GM18502 (cell line): ENCODE data around the gene LBH.
A peak's percentile ranks its signal among the peaks of the same experiment; 100 is the strongest.

Experiments used
- ATAC-seq: cut with Tn5 transposase; IDR thresholded peaks from one replicate; pipeline ENCODE4 v1.9.1; 2021; ENCODE audit warnings: mild to moderate bottlenecking; ENCODE audit not compliant: unreplicated experiment, poor library complexity

Gene LBH

DNA sequence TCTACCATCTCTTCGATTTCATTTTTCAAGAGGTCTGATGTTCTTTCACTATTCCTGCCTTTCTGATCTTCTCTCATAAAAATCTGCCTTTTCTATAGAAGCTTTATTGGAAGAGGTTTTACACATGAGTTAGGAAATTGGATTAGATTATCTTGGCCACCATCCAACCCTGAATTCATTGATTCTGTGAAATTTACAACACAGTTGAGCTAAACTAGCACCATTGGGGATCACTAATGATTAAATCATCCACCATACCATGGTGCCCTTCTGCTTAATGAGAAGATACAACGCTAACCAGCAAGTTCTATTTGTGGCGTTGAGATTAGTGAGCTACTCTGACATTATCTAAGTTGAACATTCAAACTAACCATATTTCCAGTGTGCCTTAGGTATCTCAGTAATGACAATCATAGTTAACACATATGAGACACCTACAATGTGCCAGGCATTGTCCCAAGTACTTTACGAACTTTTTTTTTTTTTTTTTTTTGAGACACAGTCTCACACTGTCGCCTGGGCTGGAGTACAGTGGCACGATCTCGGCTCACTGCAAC, 17.3 kb upstream of the LBH start:
- ATAC-seq = no peak

DNA sequence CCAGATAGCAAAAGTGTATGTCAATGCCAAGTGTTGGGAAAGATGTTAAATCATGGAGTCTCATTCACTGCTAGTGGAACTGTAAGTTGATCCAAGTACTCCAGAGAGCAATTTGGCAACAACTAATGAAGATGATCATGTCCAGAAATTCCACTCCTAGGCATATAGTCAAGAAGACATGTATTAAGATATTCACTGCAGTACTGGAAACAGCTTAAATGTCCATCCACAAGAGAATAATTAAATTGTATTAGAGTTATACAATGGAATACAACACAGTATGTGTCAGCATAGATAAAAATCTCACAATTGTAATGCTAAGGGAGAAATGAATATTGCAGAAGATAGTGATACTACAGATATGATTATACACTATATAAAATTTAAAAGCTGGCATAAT, 15.2 kb upstream of the LBH start:
- ATAC-seq = no peak

DNA sequence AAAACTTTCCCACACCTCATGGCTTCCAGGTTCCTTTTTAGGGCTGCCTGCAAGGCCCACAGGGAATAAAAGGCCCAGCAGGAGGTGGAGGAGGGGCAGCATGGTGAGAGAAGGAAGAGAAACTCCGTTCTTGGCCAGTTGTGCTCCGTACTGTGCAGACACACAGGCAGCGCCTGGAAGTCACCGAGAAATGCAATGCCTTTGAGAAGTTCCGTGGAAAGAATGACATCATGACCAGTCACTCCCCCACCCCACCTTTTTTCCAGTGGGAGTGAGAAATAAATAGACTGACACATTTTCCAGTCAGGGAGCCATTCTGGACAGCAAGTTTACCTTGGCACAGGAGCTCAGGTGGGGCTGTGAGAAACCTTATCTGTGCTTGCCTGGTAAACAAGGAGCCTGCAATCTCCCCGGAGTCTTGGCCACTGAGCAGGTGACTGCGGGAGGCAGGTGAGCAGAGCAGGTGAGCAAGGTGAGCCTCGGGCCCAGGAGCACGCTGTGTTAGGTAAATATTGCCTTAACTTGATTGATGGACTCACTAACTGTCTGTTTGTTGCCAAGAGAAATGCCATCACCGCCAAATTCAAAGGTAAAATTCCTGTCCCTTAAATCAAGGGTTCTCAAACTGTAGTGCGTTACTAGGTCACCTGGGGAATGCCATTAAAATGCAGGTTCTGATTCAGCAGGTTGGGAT, 13.5 kb upstream of the LBH start:
- ATAC-seq = no peak

DNA sequence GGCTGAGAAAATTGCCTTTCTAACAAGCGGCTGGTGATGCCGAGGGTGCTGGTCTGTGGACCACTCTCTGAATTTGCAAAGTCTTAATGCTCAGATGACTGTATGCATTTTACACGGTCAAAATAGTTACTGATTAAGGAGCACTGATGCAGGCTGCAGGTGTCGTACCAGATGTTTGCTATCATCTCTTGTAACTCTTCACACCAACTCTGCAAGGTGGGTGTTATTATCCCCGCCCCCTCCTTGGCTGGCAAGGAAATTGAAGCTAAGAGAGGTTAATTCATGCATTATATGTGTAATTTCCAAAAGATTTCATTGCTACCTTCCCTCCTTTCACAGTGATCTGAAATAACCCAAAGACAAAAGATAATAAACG, 13.0 kb upstream of the LBH start:
- ATAC-seq = no peak

DNA sequence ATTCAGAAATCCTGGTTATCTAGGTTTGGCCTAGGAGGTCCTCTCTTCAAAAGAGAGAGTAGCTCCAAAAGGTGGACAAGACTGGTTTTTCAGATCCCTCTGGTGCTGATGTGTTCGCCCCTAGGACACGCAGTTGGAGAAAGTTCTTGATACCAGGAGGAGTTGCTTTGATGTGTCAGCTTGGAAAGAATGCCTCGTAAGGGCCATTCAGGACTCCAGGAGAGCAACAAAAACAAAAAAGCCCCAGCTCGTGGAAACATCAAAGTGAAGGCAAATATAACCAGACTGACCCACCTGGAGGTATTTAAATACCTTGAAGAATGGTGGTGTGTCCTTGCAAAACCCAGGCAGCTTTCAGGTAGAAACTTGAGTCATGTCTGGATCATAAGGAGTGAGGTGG, 12.5 kb upstream of the LBH start:
- no peak for ATAC-seq

DNA sequence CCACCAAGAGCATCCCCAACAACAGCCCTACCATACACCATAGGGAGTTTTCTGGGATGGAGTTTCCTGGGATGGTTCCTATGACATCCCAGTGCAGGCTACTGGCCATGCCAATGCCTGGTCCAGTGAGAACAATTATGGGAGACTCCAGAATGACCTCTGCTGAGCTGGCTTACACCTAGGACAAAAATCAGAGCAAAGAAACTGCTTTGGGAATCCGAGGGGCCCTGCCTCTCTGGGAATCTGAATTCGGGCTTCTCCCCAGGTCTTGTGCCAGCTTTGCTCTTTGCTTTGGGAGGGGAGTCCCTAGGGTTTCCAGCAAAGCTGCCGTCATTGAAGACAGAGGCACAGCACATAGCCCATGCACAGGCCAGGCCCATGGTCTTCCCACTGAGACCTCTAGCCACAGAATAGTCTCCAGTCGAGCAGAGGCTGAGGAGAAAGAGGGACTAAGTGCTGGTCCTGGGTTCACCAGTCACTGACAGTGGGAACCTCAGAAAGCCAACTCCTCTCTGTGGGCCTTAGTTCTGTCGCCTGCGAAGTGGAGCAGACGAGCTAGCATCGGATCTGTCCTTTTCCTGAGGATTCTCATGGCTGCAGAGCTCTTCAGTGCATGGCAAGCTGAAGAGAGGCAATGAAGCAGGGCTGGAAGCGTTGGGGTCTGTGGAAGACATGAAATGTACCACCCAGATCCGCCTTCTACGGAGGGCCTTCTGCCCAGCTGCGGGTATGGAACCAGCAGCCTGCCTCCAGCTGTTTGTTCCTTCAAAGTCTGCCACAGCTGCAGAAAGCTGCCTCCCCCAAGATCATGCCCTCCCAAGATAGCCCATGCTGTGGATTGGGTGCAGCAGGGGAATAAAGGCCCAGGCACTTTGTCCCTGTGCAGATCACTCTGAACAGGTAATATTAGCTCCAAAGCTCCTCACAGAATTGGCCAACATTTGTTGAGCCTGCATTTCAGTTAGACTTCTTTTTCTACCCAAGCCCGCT, 11.2 kb upstream of the LBH start:
- ATAC-seq = no peak

DNA sequence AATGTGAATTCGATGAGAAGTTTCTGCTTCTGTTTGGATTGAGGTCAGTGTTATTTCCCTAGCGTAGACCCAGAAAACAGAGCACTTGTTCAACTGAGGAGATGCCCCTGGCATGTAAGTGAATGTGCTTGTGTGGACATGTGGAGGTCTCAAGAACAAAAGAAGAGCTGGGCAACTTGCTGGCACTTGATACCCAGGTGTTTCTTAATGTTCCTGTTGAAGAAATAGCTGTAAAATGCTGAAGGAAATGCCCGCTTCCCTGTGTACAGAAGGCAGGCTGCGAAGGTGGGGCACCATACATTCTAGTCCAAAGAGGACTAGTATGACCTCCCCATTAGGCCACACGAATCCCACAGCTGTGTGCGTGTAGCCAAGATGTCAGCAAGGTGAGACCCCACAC, 9.8 kb upstream of the LBH start:
- no peak for ATAC-seq

DNA sequence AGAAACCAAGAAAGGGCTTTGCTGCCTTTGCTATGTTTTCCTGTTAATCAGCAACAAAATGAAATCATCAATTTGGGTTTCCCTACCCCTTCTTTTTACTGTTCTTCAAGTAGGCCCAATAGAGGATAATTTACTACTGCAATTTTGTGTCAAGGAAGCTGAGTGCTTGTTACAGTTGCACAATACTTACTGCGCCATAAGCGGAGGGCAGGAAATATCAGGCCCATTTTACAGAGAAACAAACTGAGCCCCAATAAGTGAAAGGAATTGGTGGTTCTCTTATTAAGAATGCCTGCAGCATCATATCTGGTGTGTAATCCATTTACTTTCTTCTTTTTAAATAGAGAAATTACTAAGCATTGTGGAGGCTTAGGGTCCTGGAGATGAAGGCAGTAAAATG, 9.3 kb upstream of the LBH start:
- no peak for ATAC-seq

DNA sequence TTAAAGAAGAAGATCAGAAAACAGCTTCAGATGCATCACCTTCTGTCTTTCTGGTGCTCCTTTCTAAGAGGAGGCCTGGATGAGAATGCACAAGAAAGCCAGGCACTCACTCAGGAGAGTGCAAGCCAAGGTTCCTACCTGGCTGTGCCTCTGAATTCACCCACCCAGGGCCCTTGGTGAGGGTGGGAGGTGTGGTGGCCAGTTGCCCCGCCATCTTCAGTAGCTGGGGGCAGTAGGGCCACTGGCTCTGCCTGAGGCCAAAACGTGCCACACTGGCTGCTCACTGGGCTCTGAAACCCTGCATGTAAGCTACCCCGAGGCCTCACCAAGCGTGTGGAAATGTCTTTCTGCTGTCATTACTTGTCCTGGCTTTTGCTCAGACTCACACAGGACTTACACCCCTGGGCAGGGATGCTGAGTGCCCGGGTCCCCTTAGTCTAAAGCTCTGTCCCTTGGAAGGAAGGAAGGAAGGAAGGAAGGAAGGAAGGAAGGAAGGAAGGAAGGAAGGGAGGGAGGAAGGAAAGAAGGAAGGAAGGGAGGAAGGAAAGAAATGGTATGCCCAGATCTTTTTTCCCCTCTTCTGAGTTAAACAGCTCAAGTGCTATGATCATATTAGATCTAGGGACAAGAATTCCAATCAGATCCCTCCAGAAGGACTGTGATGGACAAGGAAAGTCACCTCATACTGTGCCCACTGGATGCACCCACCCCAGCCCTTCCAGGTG, 8.5 kb upstream of the LBH start:
- no peak for ATAC-seq

DNA sequence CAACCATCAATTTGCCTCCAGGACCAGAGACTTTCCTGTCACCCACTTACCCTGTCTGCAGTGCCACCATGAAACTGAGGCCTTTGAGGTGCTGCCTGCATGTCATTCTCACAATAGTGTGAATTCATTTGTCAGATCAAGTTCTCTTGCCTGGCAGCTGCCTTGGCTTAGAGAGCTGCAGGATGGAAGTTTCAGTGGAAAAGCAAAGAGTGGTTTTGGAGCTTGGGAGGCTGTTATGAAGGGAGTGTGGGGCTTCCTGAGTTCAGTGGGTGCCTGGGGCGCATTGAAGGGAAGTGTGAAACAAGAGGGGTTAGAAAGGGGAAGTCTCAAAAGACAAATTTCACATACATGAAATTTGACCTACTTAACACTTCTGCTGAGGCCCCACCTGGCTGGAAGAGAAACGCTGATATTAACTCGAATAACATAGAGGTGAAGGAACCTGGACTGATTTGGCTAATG, 7.9 kb upstream of the LBH start:
- ATAC-seq = peak; percentile 34

DNA sequence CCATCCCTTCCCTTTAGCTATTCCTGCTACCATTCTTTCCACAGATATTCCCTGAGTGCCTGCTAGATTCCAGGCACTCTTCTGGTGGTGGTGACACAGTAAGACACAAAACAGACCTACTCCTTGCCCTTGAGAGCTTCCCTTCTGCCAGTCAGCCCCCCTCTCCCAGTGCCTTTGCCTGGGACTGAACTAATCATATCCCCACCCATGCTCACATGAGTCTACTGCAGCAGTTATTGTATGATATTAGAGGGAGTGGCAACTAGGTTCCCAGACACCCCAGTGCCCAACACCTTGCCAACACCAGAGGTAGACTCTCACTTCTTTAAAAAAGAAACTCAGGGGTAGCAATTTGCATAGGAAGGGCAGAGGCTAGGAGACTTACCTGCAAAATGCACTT, 7.2 kb upstream of the LBH start:
- ATAC-seq = no peak

DNA sequence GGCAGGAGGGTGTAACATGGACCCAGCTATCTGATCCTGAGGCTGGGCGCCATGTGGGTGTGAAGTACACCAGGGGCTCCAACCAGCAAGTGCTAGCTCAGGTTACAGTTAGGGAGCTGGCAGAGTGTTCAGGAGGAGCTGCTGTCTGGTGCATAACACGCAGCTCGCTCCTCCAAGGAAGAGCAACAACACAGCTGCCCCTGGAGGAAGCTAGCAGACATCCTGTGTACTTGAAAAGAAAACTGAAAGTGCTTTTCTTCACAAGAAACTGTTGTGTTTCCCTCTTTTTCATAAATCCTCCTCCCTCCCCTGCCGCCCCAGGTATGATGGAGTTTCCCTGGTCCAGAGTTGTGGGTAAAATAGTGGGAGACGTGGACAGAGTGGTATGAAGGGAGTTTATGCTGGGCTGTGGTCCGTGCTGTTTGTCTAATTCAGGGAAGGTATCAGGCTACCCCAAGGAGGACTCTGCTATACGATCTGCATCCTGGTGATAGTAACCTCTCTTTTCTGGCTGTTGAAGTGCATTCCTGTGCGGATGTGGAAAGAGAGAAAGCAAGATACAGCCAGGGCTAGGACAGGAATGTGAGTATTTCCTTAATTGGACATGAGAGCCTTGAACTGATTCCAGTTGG, 6.1 kb upstream of the LBH start:
- ATAC-seq = peak; percentile 56

DNA sequence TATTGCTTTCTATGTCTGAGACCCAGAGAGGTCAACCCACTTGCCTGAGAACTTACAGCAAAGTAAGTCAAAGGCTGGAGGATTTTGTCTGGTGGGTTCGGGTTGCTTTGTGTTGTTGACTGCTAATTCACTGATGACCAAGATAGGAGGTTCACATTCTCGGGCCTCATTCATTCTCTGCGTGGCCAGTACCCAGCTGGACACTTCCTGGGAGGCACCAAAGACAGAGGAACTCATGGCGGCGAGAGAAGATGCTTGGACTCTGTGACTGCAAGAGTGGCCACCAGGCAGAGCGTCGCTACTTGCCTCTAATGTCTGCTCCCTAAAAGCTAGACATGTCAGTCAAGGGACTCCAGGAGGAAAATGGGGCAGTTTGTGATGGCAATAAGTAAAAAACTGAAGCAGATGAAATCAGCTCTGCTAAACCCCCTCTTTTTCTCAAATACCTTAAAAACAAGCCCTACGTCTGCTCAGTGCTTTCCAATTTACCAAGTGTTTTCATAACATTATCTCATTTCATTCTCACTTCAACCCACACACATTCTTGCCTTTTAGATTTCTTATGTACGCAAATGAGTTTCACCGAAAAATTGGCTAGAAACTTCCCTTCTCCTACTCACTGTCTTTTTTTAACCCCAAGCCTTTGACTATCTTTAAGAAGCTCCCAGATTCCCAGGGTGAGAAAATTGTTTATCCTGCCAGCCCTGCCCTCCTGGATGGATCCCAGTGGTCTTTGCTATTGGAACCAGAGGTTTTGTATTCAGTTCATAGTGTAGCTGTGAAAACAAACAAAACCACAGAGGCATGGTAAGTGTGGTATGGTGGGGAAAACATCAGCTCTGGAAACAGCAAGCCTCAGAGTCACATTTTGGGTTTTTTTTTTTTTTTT, 4.9 kb upstream of the LBH start:
- no peak for ATAC-seq

DNA sequence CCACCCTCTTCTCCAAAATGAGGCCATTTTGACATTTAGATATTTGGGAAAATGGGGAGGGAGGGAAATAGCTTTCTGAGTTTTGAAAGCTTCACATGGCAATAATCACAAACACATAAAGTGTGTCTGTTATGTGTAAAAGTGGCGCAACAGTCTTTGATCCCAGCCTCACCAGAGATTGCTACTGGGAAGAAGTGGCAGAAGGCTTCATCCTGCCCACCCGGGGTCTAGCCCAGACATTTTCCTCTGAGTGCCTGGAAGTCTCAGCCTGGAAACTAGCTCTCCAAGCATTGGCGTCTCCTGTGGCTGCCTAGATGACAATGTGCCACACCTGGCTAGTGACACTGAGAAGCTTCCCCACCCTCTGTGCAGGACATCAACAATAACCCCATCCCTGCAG, 1.7 kb upstream of the LBH start:
- ATAC-seq = no peak

DNA sequence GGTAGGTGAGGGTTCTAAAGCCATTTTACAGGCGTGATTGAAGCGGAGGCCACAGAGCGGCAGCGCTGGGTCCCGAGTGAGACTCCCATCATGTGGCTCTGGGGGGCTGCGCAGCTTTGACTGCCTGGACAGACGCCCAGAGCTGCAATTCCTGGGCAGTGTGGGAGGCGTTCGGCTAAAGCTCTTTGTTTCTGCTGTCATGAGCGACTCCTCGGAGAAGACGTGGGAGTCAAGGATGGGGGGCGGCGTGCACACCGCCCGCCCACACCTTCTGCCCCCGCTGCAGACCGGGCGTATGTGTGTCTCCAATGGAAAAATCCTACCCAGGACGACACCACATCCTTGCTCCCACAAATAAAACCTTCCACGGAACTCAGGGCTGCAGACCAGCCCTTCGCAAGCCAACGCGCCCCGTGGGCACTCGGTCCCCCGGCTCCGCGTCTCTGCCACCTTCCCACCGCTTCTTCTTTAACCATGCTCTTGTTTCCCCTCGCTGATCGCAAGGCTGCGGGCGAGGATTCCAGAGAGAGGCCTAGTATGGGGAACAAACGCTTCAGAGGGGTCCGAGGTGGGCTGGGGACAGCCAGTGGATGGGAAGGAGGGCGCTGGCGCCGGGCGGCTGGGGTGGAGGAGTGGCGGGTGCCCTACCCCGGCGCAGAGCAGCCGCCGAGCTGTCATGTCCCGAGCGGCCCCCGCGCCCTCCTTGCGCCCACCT, 680 bp upstream of the LBH start:
- peak; percentile 23 for ATAC-seq

DNA sequence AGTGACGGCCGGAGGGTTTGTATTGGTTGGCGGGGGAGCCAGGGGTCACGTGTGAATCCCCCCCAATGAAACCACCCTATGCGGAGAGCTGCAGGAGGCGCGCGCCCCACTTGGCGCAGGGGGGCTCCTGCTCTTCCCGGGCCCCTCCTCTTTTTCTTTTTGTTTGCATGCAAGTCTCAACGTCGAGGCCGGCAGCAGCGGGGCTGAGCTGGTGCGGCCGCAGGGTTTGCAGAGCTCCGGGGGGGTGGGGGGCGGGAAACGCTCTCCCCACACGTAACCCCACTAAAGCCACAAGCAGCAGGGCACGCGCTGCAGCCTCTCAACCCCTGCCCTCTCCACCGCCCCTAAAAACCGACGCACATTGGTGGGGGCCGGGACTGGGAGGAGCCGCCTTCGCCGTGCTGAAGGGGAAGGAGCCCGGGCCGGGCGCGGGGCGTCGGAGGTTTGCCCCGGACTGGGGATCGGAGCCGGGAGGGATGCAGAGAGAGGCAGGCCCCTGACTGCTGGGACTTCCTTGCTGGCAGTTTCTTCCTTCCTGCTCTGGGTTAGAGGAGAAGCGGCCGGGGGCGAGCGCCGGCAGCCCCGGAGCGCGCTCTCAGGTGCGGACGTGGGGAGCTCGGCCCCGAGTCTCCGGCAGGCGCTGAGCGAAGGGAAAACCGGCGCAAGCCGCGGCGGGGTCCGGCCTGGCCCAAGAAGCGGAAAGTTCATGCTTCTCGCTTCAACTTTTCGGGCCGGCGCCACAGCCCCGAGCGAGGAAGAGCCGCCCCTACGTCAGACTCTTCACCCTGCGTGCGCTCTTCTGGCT, 864 bp downstream of the LBH start:
- peak; percentile 26 for ATAC-seq

DNA sequence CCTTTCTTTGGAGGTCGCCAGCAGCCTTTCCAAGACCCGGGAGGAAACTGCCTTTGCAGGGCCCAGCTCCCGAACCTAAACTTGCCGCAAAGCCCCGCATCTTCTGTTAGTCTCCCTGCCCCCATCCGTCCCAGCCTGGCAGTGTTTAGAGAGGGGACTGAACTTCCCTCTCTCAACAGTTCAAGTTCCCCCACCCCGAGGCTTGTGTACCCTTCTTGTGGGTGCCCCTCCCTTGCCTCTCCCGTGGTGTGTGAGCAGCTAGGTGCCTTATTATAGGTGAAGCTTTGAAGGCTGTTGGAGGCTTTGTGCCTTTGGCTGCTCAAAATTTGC, 1.4 kb downstream of the LBH start:
- ATAC-seq = peak; percentile 0
